ENCODE measurements around the gene RAB9A.
"Not testable (repeated sequence)": the region's sequence is repeated elsewhere in the genome, so short reads cannot be mapped to it uniquely, and the experiment has no call there.

Gene RAB9A

GRCh38 chrX:13670197-13670596, 18.7 kb upstream of the RAB9A start:
- DNase-seq = no peak

GRCh38 chrX:13673016-13673415, 15.9 kb upstream of the RAB9A start:
- no peak for DNase-seq

GRCh38 chrX:13676885-13677284, 12.0 kb upstream of the RAB9A start:
- DNase-seq = no peak

- DNase-seq = not testable (repeated sequence)
These were observed 9.2 kb upstream of the RAB9A start for GRCh38 chrX:13679700-13680099.

- no peak for DNase-seq
These were observed 7.3 kb upstream of the RAB9A start for GRCh38 chrX:13681595-13681994.

- no peak for DNase-seq
These were observed 4.6 kb upstream of the RAB9A start for GRCh38 chrX:13684361-13684760.

GRCh38 chrX:13685126-13685763, 3.7 kb upstream of the RAB9A start:
- no peak for DNase-seq

GRCh38 chrX:13687203-13687602, 1.7 kb upstream of the RAB9A start:
- DNase-seq = no peak

- no peak for DNase-seq
These were observed 457 bp upstream of the RAB9A start for GRCh38 chrX:13688384-13688957.

GRCh38 chrX:13689741-13690211, 848 bp downstream of the RAB9A start:
- DNase-seq = no peak

- DNase-seq = no peak
These were observed 1.9 kb downstream of the RAB9A start for GRCh38 chrX:13690836-13691235.

- DNase-seq = no peak
These were observed 3.0 kb downstream of the RAB9A start for GRCh38 chrX:13691841-13692371.

- DNase-seq = no peak
These were observed 3.9 kb downstream of the RAB9A start for GRCh38 chrX:13692771-13693231.

GRCh38 chrX:13693341-13693961, 4.5 kb downstream of the RAB9A start:
- no peak for DNase-seq

- DNase-seq = no peak
These were observed 5.4 kb downstream of the RAB9A start for GRCh38 chrX:13694359-13694758.

GRCh38 chrX:13694983-13695382, 6.1 kb downstream of the RAB9A start:
- no peak for DNase-seq

GRCh38 chrX:13695601-13696115, 6.7 kb downstream of the RAB9A start:
- no peak for DNase-seq

- no peak for DNase-seq
These were observed 8.5 kb downstream of the RAB9A start for GRCh38 chrX:13697455-13697854.

GRCh38 chrX:13697976-13698375, 9.0 kb downstream of the RAB9A start:
- DNase-seq = no peak

GRCh38 chrX:13698432-13698831, 9.5 kb downstream of the RAB9A start:
- DNase-seq = no peak

GRCh38 chrX:13699183-13699826, 10.4 kb downstream of the RAB9A start:
- DNase-seq = no peak

- DNase-seq = no peak
These were observed 11.5 kb downstream of the RAB9A start for GRCh38 chrX:13700380-13700779.

- no peak for DNase-seq
These were observed 13.3 kb downstream of the RAB9A start for GRCh38 chrX:13702111-13702789.
